HG03439 (cell line): ENCODE measurements around the gene DNAJC8.

Source experiments
- ATAC-seq: cut with Tn5 transposase; IDR thresholded peaks from one replicate; pipeline ENCODE4 v1.9.1; 2021; ENCODE audit warnings: mild to moderate bottlenecking, moderate library complexity; ENCODE audit not compliant: unreplicated experiment

DNAJC8 gene

GRCh38 chr1:28173151-28173979 lies 59.5 kb downstream of the DNAJC8 start:
- ATAC-seq = no peak

- peak; percentile 61 for ATAC-seq
These were observed 60.1 kb downstream of the DNAJC8 start for GRCh38 chr1:28172713-28173150.

GRCh38 chr1:28171246-28171645 lies 61.6 kb downstream of the DNAJC8 start:
- no peak for ATAC-seq

GRCh38 chr1:28170001-28170596 lies 62.7 kb downstream of the DNAJC8 start:
- ATAC-seq = no peak

GRCh38 chr1:28163496-28164161 lies 69.2 kb downstream of the DNAJC8 start:
- ATAC-seq = no peak

- ATAC-seq = no peak
These were observed 70.7 kb downstream of the DNAJC8 start for GRCh38 chr1:28162151-28162550.

GRCh38 chr1:28161751-28162150 lies 71.1 kb downstream of the DNAJC8 start:
- ATAC-seq = no peak

- no peak for ATAC-seq
These were observed 72.0 kb downstream of the DNAJC8 start for GRCh38 chr1:28160782-28161266.

- no peak for ATAC-seq
These were observed 73.1 kb downstream of the DNAJC8 start for GRCh38 chr1:28159680-28160079.

GRCh38 chr1:28159243-28159642 lies 73.6 kb downstream of the DNAJC8 start:
- ATAC-seq = no peak

GRCh38 chr1:28157894-28158293 lies 74.9 kb downstream of the DNAJC8 start:
- ATAC-seq = no peak

GRCh38 chr1:28156821-28157220 lies 76.0 kb downstream of the DNAJC8 start:
- ATAC-seq = no peak

GRCh38 chr1:28155628-28156027 lies 77.2 kb downstream of the DNAJC8 start:
- ATAC-seq = no peak

GRCh38 chr1:28154078-28154594 lies 78.7 kb downstream of the DNAJC8 start:
- no peak for ATAC-seq
